Activated CD4-positive, alpha-beta T cell treated with anti-CD3 and anti-CD28 coated beads, Interleukin-2, amount 10 ng/mL, durations not matched to agents 24 days and 14 days (primary cell): ENCODE data around the gene HSPA1L. TPM values are rescaled to one million over a fixed set of nuclear protein-coding genes. Genes with fewer than 3 reads are reported as not detected.

Experiments used
- DNase-seq: peaks from one replicate; pipeline ENCODE4 v3.0.0; 2022
- H3K27ac Mint-ChIP-seq: one replicate; pipeline ENCODE4 v1.8.0; 2022; ENCODE audit warnings: mild to moderate bottlenecking, mixed read lengths
- H3K27me3 Mint-ChIP-seq: one replicate; pipeline ENCODE4 v1.8.0; 2022; ENCODE audit warnings: mixed read lengths
- H3K36me3 Mint-ChIP-seq: one replicate; pipeline ENCODE4 v1.8.0; 2022; ENCODE audit warnings: low read depth, mild to moderate bottlenecking, mixed read lengths
- H3K4me1 Mint-ChIP-seq: one replicate; pipeline ENCODE4 v1.8.0; 2021; ENCODE audit warnings: mixed read lengths
- H3K4me3 Mint-ChIP-seq: one replicate; pipeline ENCODE4 v1.8.0; 2022; ENCODE audit warnings: mild to moderate bottlenecking, moderate library complexity, mixed read lengths
- H3K9me3 Mint-ChIP-seq: one replicate; pipeline ENCODE4 v1.8.0; 2021; ENCODE audit warnings: mixed read lengths
- intact Hi-C: fragments of 100-400 bp; cut with micrococcal nuclease; formaldehyde crosslinking; loops from one replicate; pipeline ENCODE4 v1.15.1; 2023
- total RNA-seq: library from RNA; stranded (reverse); gene quantifications from 2 replicates; pipeline ENCODE4 v1.2.3, GENCODE V29; 2022

HSPA1L gene
- total RNA-seq, 1 donor from 2014 or later: 1.8 TPM

DNA sequence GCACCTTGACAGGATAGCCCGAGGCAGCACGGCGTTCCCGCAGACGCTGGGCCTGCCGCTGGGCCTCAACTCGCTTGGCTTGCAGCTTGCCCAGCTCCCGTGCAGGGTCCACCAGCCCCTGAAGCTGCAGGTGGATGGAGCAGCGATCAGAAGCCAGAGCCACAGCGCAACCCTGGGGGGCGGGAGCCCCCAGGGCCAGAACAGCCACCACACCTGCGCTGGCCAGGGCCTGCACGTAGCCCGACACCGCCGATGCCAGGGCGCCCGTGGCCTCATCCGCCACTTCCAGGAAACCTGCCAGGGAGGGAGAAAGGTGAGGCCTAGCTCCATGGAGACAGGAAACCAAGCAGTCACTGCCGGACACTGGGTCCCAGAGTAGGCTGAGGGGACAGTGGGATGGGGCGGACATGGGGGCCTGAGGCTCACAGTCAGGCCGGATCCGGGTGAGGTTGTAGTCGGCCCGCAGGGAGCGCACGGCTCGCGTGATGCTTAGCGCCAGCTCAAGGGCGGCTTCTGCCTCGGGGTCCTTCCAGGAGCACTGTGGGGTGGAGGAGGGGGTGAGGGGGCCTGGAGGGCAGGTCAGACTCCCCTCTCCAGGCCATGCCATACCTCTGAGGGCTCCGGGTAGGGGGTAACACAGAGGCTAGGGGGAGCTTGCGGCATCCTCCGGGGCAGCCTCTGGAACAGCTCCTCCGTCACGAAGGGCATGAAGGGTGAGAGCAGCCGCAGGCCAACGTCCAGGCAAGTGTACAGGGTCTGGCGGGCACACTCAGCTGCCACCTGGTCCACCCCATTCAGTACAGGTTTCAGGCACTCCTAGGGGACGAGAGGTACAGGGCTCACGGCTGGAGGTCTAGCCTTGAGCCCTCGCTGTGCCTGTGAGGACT, 35.8 kb downstream of the HSPA1L start:
- H3K36me3 Mint-ChIP-seq: peaks cover 41% of the 10 kb centered on the region
- no peak overlapping the region for H3K4me3 Mint-ChIP-seq
- H3K27ac Mint-ChIP-seq: no peak overlapping the region
- H3K4me1 Mint-ChIP-seq: peaks cover 25% of the 10 kb centered on the region
- intact Hi-C loops: loop anchor here (5.0 kb wide), 1 partner anchor 33 kb away; no protein-coding TSS in a partner anchor
- H3K9me3 Mint-ChIP-seq: no peaks in the 10 kb centered on the region
- no peaks in the 10 kb centered on the region for H3K27me3 Mint-ChIP-seq
- DNase-seq: no peak

DNA sequence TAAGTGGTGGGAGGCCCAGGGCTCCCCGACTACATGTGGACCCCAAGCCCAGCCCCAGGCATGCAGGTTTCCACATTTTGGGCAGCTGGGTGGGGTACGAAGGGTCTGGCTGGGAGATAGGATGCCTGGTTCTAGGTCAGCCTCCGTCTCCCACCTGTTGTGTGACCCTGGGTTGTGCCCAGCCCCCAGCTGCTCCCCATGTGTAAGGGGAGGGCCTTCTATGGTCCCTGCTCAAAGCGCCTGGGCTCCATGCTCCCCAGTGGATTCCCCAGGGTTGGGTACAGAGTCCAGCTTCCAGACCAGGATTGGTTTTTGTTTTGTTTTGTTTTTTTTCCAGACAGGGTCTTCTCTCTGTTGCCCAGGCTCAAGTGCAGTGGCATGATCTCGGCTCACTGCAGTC, 36.9 kb downstream of the HSPA1L start:
- intact Hi-C loops: loop anchor here (5.0 kb wide), 1 partner anchor 34 kb away; no protein-coding TSS in a partner anchor
- no peak for DNase-seq

DNA sequence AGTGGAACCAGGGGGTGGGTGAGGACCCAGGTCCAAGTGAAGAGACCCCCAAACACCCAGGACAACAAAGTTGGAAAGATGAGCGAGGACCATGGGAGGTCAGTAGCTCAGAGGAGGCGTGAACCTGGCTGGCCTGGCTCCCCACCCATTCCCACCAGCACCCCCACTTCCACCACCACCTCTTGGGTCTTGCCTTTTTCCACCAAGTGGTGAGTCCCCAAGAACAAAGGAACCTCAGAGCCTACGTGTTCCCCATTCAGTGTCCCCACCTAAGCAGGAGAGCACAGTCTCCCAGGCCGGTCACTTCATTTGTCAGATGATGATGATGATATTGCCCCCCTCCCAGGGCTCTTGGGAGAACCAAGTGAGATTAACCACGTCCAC, 37.4 kb downstream of the HSPA1L start:
- no peaks in the 10 kb centered on the region for H3K27me3 Mint-ChIP-seq
- no peaks in the 10 kb centered on the region for H3K9me3 Mint-ChIP-seq
- no peak for DNase-seq
- H3K4me1 Mint-ChIP-seq: peaks cover 30% of the 10 kb centered on the region
- intact Hi-C loops: loop anchor here (1.0 to 5.0 kb wide), 2 partner anchors 18 to 35 kb away; partner anchors contain the start of gene VARS1
- peak overlapping the region; percentile 66 for H3K4me3 Mint-ChIP-seq
- peak overlapping the region; percentile 89 for H3K27ac Mint-ChIP-seq
- peaks cover 33% of the 10 kb centered on the region for H3K36me3 Mint-ChIP-seq

More for the DNA sequence above, 36.9 kb downstream of the HSPA1L start:
- Mint-ChIP-seq H3K36me3 (peaks cover 37% of the 10 kb centered on the region), H3K9me3 (no peaks in the 10 kb centered on the region), H3K27ac (no peak overlapping the region), H3K4me1 (peaks cover 27% of the 10 kb centered on the region), H3K27me3 (no peaks in the 10 kb centered on the region), H3K4me3 (no peak overlapping the region)

DNA sequence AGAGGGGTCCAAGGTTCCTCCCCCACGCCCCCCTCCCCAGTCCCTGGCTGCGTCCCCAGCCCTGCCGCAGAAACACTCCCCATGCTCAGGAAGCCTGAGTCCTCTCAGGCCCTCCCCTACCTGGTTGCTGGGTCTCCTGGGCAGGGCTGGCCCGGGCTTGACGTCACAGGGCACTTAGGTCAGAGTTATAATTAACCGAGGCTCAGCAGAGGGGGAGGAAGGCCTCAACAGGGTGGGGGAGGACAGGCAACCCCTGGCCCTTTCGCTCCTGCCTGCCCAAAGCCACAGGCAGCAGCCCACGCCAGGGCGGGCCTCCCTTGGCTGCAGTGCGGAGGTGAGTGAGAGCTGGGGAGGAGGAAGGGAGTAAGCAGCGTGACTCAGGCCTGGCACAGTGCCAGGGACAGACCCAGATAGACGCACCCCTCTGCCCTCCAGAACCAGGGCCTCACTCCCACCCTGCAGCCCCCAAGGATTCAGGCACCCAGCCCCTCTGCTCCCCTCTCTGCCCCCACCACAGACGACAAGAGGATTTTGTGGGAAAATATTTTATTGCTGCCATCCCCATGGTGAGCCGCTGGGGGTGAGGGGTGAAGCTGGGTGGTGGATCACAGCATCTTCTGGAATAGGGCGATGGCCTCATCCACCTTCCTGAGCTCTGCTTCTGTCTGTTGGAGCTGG, 38.0 kb downstream of the HSPA1L start, which contains the start of gene VWA7:
Gene VWA7 (minus strand): TSS at position 340 of the 678 bp plus-strand sequence. CDS start 549 bp downstream, outside the sequence.
- peak within 1 kb of the TSS; percentile 89 for H3K27ac Mint-ChIP-seq
- H3K4me1 Mint-ChIP-seq: peaks cover 33% of the 10 kb centered on the region
- H3K4me3 Mint-ChIP-seq: peak within 1 kb of the TSS; percentile 66
- H3K36me3 Mint-ChIP-seq: peaks cover 30% of the 10 kb centered on the region
- peak; percentile 90 for DNase-seq
- no peaks in the 10 kb centered on the region for H3K27me3 Mint-ChIP-seq
- intact Hi-C loops: loop anchor here (1.0 to 5.0 kb wide), 2 partner anchors 18 to 35 kb away; partner anchors contain the start of gene VARS1
- H3K9me3 Mint-ChIP-seq: no peaks in the 10 kb centered on the region

DNA sequence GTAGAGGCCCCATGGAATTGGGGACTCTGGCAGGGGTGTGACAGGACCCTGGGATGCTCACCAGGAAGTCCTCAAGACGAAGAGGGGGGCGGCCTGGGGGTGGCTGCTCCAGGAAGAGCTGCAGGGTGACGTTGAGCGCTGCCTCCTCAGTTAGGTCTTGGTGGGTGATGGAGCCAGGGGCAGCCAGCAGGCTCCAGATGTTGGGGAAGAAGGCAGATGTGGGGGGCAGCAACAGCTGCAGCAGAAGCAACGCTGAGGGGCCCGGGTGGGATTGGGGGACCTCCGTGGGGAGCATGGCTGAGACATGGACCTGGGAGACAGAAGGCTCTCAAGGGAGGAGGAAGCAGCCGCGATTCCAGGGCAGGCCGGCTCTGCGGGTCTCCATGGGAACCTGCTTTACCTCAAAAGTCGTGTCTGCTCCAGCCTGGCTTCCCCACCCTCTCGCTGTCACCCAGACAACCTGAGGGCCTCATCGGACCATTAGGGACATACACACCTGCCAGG, 38.5 kb downstream of the HSPA1L start:
- DNase-seq: peak; percentile 58
- Mint-ChIP-seq H3K4me1 (peaks cover 34% of the 10 kb centered on the region), H3K4me3 (peak overlapping the region; percentile 66), H3K36me3 (peaks cover 26% of the 10 kb centered on the region), H3K27ac (peak overlapping the region; percentile 89), H3K9me3 (no peaks in the 10 kb centered on the region), H3K27me3 (no peaks in the 10 kb centered on the region)
- intact Hi-C loops: loop anchor here (5.0 kb wide), 1 partner anchor 36 kb away; no protein-coding TSS in a partner anchor

DNA sequence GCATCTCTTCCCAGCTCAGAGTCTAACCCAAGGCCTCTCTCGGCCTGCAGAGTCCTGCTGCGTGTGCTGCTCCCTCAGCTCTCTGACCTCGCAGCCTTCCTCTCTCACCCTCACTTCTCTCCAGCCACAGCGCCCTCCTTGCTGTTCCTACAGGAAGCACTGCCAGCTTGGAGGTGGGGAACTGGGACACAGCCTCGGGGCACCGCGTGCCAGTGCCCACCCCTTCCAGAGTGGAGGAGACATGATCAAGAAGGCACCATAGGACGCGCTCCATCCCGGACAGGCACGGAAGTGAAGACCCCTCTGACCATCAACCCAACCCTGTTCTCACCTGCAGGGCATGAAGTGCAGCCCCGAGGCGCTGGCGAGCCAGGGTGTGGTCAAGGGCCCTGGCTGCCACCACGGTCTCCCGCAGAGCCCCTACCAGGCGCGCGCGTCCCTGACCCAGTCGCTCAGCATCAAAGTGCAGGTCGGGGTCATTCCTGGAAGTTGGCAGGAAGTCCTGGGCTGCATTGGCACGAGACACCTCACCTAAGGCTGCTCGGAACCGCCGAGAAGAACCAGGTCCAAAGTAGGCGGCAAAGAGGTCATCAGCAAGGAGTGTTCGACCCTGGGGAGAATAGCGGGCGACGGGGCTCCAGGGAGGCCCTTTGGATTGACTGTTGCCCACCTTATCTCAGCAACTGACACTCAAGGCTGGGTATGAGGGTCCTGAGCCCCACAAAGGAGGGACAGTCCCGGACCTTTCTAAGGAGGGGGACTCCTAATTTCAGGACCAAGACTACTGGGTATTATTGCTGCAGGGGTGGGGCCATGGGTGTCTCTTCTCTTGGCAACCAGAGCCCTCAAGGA, 39.2 kb downstream of the HSPA1L start:
- Mint-ChIP-seq H3K4me1 (peaks cover 40% of the 10 kb centered on the region), H3K27ac (peak overlapping the region; percentile 81), H3K4me3 (peak overlapping the region; percentile 66), H3K27me3 (no peaks in the 10 kb centered on the region), H3K9me3 (no peaks in the 10 kb centered on the region), H3K36me3 (peaks cover 25% of the 10 kb centered on the region)
- peak; percentile 56 for DNase-seq
- intact Hi-C loops: loop anchor here (5.0 kb wide), 1 partner anchor 36 kb away; no protein-coding TSS in a partner anchor

DNA sequence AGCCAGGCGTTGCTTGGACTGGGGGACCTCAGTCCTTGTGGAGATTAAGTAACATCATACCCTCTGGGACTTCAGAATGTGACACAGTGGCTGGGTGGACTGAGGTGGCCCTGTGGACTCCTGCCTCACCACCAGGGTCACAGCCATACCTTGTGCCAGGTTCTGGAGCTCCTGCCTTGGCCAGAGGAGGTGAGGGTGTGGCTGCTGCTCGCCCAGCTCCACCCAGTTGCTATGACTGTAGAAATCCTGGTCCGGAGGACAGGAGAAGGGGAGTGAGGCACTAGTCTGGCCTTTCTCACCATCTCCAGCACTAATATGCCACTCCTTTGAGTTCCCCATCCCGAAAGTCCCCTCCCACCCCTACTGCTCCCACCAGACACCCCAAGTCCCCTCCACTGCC, 39.9 kb downstream of the HSPA1L start:
- intact Hi-C loops: loop anchor here (5.0 kb wide), 1 partner anchor 37 kb away; no protein-coding TSS in a partner anchor
- Mint-ChIP-seq H3K4me3 (no peak overlapping the region), H3K9me3 (no peaks in the 10 kb centered on the region), H3K27me3 (no peaks in the 10 kb centered on the region), H3K36me3 (peaks cover 21% of the 10 kb centered on the region), H3K27ac (peak overlapping the region; percentile 72), H3K4me1 (peaks cover 40% of the 10 kb centered on the region)
- DNase-seq: no peak

DNA sequence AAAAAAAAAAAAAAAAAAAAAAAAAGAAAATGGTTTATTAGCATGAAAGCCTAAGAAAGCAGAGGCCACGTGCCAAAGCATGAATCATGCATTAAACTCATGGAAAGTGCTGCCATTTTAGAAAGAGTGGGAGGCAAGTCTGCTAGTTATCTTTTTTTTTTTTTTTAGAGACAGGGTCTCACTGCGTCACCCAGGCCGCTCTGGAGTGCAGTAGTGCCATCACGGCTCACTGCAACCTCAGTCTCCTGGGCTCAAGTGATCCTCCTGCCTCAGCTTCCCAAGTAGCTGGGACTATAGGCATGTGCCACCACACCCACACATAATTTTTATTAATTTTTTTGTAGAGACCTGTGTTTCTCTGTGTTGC, 43.1 kb downstream of the HSPA1L start:
- H3K27ac Mint-ChIP-seq: no peak overlapping the region
- peak; percentile 65 for DNase-seq
- intact Hi-C loops: loop anchor here (1.0 kb wide), 1 partner anchor 19 kb away; no protein-coding TSS in a partner anchor
- H3K9me3 Mint-ChIP-seq: no peaks in the 10 kb centered on the region
- H3K36me3 Mint-ChIP-seq: peaks cover 12% of the 10 kb centered on the region
- H3K4me3 Mint-ChIP-seq: peak overlapping the region; percentile 30
- no peaks in the 10 kb centered on the region for H3K27me3 Mint-ChIP-seq
- H3K4me1 Mint-ChIP-seq: peaks cover 38% of the 10 kb centered on the region

DNA sequence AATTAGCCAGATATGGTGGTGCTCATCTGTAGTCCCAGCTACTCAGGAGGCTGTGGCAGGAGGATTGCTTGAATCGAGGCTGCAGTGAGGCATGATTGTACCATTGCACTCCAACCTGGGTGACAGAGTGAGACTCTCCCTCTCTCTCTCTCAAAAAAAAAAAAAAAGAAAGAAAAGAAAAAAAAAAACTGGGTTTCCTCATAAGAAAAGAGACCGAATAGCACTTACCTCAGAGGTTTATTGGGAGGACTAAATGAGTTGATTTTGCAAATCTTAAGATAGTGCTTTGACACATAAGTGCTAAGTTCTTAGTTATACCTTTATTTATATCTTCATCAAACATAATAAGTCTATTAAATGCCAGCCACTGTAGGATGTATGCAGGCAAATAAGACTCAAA, 44.2 kb downstream of the HSPA1L start:
- H3K27me3 Mint-ChIP-seq: no peaks in the 10 kb centered on the region
- H3K9me3 Mint-ChIP-seq: no peaks in the 10 kb centered on the region
- H3K27ac Mint-ChIP-seq: no peak overlapping the region
- H3K4me3 Mint-ChIP-seq: no peak overlapping the region
- intact Hi-C loops: no loop called here
- peaks cover 13% of the 10 kb centered on the region for H3K36me3 Mint-ChIP-seq
- peaks cover 31% of the 10 kb centered on the region for H3K4me1 Mint-ChIP-seq
- DNase-seq: peak; percentile 60

DNA sequence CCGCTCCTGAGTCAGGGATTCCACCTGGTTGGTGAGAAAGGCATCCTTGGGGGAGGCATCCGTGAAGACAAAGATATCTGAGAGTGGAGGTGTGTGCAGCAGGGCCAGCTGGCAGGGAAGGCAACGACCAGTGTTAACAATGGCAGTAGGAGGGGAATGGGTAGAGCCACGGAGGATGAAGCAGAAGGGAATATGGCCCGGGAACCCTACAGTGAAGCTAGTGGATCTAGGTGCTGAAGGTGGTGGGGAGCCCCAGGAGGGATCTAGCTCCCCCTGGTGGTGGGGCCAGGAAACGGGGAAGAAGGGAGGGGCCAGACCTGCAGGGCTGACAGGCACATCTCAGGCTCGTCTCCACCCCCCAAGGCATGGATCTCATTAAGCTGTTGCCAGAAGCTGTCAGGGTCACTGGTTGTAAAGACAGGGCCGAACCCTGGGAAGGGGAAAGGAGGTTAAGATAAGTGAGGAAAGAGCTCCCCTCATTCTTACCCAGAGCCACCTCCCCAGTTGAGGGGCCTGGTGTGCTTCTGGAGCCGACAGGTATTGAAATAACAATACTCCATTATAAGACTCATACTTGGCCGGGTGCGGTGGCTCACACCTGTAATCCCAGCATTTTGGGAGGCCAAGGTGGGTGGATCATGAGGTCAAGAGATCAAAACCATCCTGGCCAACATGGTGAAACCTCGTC, 45.3 kb downstream of the HSPA1L start:
- intact Hi-C loops: loop anchor here (1.0 to 2.0 kb wide), 3 partner anchors 31 to 90 kb away; partner anchors contain the start of gene DDAH2
- peak; percentile 96 for DNase-seq
- peaks cover 13% of the 10 kb centered on the region for H3K36me3 Mint-ChIP-seq
- H3K27me3 Mint-ChIP-seq: no peaks in the 10 kb centered on the region
- H3K27ac Mint-ChIP-seq: peak overlapping the region; percentile 46
- no peaks in the 10 kb centered on the region for H3K9me3 Mint-ChIP-seq
- no peak overlapping the region for H3K4me3 Mint-ChIP-seq
- peaks cover 24% of the 10 kb centered on the region for H3K4me1 Mint-ChIP-seq

DNA sequence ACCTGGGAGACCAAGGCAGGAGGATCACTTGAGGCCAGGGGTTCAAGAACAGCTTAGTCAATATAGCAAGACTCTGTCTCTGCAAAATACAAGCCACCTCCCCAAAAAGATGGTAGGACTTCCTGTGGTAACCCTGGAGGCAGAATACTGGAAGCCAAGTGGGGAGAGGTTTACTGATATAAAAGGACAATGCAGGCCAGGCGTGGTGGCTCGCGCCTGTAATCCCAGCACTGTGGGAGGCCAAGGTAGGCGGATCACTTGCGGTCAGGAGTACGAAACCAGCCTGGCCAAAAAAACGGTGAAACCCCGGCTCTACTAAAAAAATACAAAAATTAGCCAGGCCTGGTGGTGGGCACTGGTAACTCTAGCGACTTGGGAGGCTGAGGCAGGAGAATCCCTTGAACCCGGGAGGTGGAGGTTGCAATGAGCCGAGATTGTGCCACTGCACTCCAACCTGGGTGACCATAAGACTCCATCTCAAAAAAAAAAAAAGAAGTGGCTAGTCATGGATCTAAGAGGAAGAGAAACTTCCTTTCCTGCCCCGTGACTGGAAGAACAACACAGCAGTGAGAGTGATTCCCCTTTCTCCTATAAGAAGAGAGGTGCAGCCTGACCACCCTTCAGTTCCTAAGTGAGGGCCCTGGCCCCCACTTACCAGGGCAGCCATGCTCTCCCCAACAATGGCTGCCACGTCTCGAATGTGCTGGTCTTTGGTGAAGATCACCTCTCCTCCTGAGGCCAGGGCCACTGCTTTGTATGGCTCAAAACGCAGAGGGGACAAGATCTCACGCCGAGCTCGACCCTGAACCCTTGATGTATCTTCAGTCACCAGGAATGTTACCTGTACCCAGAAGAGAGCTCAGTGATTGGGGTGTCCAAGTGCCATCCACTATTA, 46.5 kb downstream of the HSPA1L start:
- no peaks in the 10 kb centered on the region for H3K27me3 Mint-ChIP-seq
- H3K9me3 Mint-ChIP-seq: no peaks in the 10 kb centered on the region
- no peak for DNase-seq
- H3K4me3 Mint-ChIP-seq: no peak overlapping the region
- H3K36me3 Mint-ChIP-seq: peaks cover 19% of the 10 kb centered on the region
- intact Hi-C loops: loop anchor here (1.0 to 2.0 kb wide), 3 partner anchors 29 to 88 kb away; partner anchors contain the start of gene DDAH2
- H3K4me1 Mint-ChIP-seq: peaks cover 23% of the 10 kb centered on the region
- no peak overlapping the region for H3K27ac Mint-ChIP-seq
